Ascending aorta (tissue), 2 donors: ENCODE measurements around the gene PROZ. TPM values are rescaled to one million over a fixed set of nuclear protein-coding genes. Genes with fewer than 3 reads are reported as not detected.

Experiments
- DNase-seq, 2 donors: peaks; one replicate each; pipeline ENCODE4 v3.0.0-alpha.2; 2019; ENCODE audit warnings: low spot score in 2 of 2
- H3K27ac ChIP-seq, 2 donors: fragments of 200-600 bp; sonication (generic); one replicate each; pipeline ENCODE4 v1.5.1; 2016 to 2017; ENCODE audit warnings: mild to moderate bottlenecking in 1 of 2
- H3K27me3 ChIP-seq: fragments of 200-600 bp; sonication (generic); one replicate; pipeline ENCODE4 v1.5.1; 2017
- H3K36me3 ChIP-seq, 2 donors: fragments of 200-600 bp; sonication (generic); one replicate each; pipeline ENCODE4 v1.5.1; 2016
- H3K4me1 ChIP-seq, 2 donors: fragments of 200-600 bp; sonication (generic); one replicate each; pipeline ENCODE4 v1.5.1; 2016 to 2017; ENCODE audit warnings: mild to moderate bottlenecking in 1 of 2
- H3K4me3 ChIP-seq, 2 donors: fragments of 200-600 bp; sonication (generic); one replicate each; pipeline ENCODE4 v1.5.1; 2016 to 2017; ENCODE audit warnings: mild to moderate bottlenecking in 1 of 2
- H3K9me3 ChIP-seq, 2 donors: fragments of 200-600 bp; sonication (generic); one replicate each; pipeline ENCODE4 v1.5.1; 2016
- intact Hi-C: fragments of 100-400 bp; cut with DNase I; formaldehyde crosslinking; loops from one replicate; pipeline ENCODE4 v1.15.1; 2023
- total RNA-seq: library from RNA; depleted of rRNA; stranded (reverse); fragments of >200 nt; gene quantifications from one replicate; pipeline ENCODE4 v1.1.0, GENCODE V29; 2016
- TF ChIP-seq, protein P1 (sequence below), 3 experiments: fragments of 200-600 bp in 2 of 3; fragments of 450-650 bp in 1 of 3; sonication (generic) in 2 of 3; IDR thresholded peaks; one replicate each; pipeline ENCODE4 v1.5.1; 2016 to 2019; ENCODE audit warnings: antibody characterized with exemption in 3 of 3, mild to moderate bottlenecking in 1 of 3, moderate library complexity in 1 of 3

PROZ gene
- total RNA-seq, 1 donor from 2014 or later: not detected

DNA sequence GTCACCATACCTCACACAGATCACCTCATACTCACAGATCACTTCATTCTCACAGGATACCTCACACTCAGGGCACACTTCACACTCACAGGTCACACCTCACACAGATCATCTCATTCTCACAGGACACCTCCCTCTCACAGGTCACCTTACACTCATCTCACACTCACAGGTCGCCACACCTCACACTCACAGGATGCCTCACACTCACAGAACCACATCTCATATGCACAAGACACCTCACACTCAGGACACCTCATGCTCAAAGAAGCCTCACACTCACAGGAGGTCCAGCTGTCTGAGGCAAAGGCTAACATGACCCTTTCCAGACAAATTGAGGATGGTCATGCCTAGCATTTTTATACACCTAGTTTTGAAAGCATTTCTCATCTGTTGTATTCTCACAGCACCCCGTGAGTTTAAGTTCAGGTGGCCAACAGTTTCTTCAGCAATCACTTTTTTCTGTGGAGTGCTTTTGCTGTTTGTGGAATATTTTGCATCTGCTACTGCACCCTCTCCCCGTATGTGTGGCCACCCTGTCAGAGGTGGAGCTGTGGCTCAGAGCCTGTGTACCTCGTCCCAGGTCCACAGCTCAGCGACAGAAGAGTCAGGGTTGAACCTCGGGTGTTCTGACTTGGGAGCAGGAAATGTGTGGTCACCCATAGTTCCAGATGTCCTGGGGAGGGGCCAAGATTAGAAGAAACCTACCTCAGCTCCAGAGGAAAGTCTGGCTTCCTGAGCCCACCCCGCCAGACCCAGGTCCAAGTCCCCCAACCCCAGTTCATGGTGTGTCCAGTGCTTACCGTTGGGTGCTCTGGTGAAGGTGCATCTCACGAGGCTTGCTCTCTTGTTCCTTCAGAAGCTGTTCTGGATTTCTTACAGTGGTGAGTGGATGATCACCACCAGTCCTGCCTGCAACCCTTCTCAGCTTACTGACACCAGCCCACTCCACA lies 45.3 kb upstream of the PROZ start:
- H3K27me3 ChIP-seq: peaks cover 11% of the 10 kb centered on the region
- TF ChIP-seq, protein P1, sequence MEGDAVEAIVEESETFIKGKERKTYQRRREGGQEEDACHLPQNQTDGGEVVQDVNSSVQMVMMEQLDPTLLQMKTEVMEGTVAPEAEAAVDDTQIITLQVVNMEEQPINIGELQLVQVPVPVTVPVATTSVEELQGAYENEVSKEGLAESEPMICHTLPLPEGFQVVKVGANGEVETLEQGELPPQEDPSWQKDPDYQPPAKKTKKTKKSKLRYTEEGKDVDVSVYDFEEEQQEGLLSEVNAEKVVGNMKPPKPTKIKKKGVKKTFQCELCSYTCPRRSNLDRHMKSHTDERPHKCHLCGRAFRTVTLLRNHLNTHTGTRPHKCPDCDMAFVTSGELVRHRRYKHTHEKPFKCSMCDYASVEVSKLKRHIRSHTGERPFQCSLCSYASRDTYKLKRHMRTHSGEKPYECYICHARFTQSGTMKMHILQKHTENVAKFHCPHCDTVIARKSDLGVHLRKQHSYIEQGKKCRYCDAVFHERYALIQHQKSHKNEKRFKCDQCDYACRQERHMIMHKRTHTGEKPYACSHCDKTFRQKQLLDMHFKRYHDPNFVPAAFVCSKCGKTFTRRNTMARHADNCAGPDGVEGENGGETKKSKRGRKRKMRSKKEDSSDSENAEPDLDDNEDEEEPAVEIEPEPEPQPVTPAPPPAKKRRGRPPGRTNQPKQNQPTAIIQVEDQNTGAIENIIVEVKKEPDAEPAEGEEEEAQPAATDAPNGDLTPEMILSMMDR (IDR thresholded peaks at IDR 0.05): no peak
- intact Hi-C loops: no loop called here

DNA sequence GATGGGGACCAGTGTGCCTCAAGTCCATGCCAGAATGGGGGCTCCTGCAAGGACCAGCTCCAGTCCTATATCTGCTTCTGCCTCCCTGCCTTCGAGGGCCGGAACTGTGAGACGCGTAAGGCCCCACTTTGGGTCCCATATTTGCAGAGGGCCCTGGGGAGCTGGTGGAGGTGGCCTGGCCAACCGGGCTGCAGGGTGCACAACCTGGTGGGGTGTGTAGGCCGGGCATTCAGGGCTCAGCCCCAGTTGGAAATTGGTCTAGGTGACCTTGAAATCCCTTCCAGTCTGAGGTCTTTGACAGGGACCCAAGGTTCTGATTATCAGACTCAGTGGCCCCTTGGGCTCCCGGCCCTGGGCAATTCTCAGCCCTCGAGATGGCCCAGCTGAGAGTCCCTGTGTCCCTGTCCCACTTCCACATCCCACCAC lies 44.6 kb upstream of the PROZ start:
- H3K9me3 ChIP-seq: no peaks in the 10 kb centered on the region
- H3K27ac ChIP-seq: no peak overlapping the region
- peak in 1 of 2 donors; percentile 31 for DNase-seq
- intact Hi-C loops: no loop called here
- H3K36me3 ChIP-seq: no peaks in the 10 kb centered on the region
- peaks cover 3 to 6% of the 10 kb centered on the region in 2 donors for H3K4me1 ChIP-seq
- TF ChIP-seq, protein P1 (IDR thresholded peaks at IDR 0.05): no peak
- no peak overlapping the region for H3K4me3 ChIP-seq
- H3K27me3 ChIP-seq: peaks cover 11% of the 10 kb centered on the region

More for the DNA sequence above, 45.3 kb upstream of the PROZ start:
- peak in 1 of 2 donors; percentile 38 for DNase-seq
- Histone ChIP-seq H3K4me1 (peaks cover 3 to 6% of the 10 kb centered on the region in 2 donors), H3K4me3 (no peak overlapping the region), H3K27ac (no peak overlapping the region), H3K36me3 (no peaks in the 10 kb centered on the region), H3K9me3 (no peaks in the 10 kb centered on the region)

DNA sequence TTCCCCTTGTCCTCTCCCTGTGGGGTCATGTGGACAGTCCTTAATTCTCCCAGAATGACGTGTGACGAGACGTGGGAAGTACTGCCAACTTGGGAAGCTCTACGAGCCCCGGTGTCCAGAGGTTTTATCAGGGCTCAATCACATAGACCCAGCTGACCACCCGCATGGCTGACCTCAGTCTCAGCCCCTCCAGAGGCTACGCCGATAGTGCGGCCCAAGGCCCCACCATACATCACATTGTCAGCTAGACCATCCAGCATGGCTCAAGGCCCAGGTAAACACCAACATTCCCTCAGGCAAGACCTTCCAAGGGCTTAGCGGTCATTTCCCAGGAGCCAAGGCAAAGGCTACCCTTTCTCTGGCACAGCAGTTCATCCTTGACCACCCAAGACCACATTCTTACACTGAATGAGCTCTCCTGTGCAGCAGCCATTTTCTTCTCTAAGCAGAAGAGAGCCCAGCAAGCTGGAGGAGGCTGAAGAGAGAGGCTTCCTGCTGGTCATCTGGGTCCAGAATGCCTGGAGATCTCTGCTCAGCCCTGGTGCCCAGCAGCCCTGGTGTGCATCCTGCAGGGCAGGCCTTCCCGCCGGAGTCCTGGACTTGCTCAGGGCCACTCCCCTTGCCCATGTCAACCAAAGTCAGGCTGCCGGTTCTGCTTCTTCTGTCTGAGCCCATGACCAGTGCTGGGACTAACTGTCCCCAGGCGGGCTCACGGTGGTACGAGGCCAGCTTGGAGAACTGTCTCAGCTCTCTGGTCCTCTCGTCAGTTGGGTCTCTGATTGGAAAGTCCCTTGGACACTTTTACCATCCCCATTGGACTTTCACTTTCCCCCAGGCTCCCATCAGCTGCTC lies 43.7 kb upstream of the PROZ start:
- Histone ChIP-seq H3K36me3 (no peaks in the 10 kb centered on the region), H3K27me3 (peaks cover 8% of the 10 kb centered on the region), H3K9me3 (no peaks in the 10 kb centered on the region), H3K27ac (no peak overlapping the region), H3K4me1 (peaks cover 3 to 4% of the 10 kb centered on the region in 2 donors), H3K4me3 (no peak overlapping the region)
- peak in 1 of 2 donors; percentile 58 for DNase-seq
- TF ChIP-seq, protein P1 (IDR thresholded peaks at IDR 0.05): no peak
- intact Hi-C loops: no loop called here

DNA sequence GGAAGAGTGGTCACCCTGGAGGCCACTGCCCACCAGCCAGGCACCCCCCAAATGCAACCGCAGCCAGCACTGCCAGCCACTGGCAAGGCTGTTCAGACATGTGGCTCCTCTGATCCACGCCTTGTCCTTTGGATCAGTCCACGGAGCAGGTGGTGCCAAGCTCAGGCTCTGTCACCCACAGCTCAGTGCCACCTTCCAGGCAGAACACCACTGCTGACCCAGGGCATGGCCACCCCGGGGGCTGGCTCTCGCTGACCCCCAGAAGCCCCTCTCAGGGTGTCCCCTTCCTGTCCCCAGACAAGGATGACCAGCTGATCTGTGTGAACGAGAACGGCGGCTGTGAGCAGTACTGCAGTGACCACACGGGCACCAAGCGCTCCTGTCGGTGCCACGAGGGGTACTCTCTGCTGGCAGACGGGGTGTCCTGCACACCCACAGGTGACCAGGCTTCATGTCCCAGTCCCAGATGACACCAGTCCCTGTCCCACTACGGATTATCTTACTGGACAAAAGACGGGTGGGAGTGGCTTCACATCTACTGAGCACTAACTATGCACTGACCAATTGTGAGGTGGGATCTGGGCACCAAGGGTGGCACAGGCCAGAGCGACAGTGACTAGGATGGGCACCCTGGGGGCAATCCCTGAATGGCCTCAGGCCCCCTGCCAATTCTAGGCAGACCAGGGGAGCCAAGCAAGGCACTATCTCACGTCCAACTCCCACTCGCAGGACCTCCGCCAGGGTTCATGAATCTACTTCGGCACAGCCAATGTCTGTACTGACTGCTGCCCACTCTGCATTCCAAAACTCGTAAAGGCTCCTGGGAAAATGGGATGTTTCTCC lies 42.9 kb upstream of the PROZ start:
- DNase-seq: peak in 1 of 2 donors; percentile 55
- H3K4me3 ChIP-seq: no peak overlapping the region
- H3K27ac ChIP-seq: no peak overlapping the region
- intact Hi-C loops: no loop called here
- H3K36me3 ChIP-seq: no peaks in the 10 kb centered on the region
- peaks cover 0 to under 1% of the 10 kb centered on the region in 2 donors for H3K4me1 ChIP-seq
- H3K27me3 ChIP-seq: peaks cover 6% of the 10 kb centered on the region
- TF ChIP-seq, protein P1 (IDR thresholded peaks at IDR 0.05): no peak
- H3K9me3 ChIP-seq: no peaks in the 10 kb centered on the region
